PC-9 (cell line): ENCODE results near the gene PGLYRP2. TPM values are rescaled to one million over a fixed set of nuclear protein-coding genes. Genes with fewer than 3 reads are reported as not detected.

ENCODE experiments used
- BruUV-seq: library from RNA; stranded (reverse); fragments of 400-500 nt; replicated peaks from 2 replicates; lab custom pipeline; 2021; lab: Mats Ljungman, UMichigan
- CTCF ChIA-PET: fragments of 300-600 bp; sonication (Branson Sonifier 250); formaldehyde crosslinking; loops from one replicate; lab custom pipeline; 2022; ENCODE audit warnings: antibody characterized with exemption; lab: Charles Lee
- POLR2A ChIA-PET: fragments of 300-600 bp; sonication (Branson Sonifier 250); formaldehyde crosslinking; loops from one replicate; lab custom pipeline; 2022; ENCODE audit warnings: antibody characterized with exemption; ENCODE audit not compliant: unreplicated experiment; lab: Charles Lee
- DNase-seq, 2 experiments: peaks; one replicate each; pipeline versions ENCODE4 v3.0.0 to v3.0.0-alpha.2; 2015 to 2022; ENCODE audit warnings: mixed read lengths in 1 of 2
- H2AFZ ChIP-seq: fragments of 200-600 bp; sonication (generic); 2 replicates; pipeline ENCODE4 v1.8.1; 2017; ENCODE audit warnings: antibody characterized with exemption
- H3F3A ChIP-seq: fragments of 200-600 bp; sonication (generic); 2 replicates; pipeline ENCODE4 v1.8.1; 2017; ENCODE audit warnings: antibody characterized with exemption, mild to moderate bottlenecking, low read depth; ENCODE audit not compliant: insufficient read depth
- H3K27ac ChIP-seq: fragments of 200-600 bp; sonication (generic); 2 replicates; pipeline ENCODE4 v1.6.1; 2016; ENCODE audit warnings: mixed run types
- H3K27me3 ChIP-seq: fragments of 200-600 bp; sonication (generic); 2 replicates; pipeline ENCODE4 v1.6.1; 2016; ENCODE audit warnings: low read depth, mixed run types; ENCODE audit not compliant: insufficient read depth
- H3K36me3 ChIP-seq: fragments of 200-600 bp; sonication (generic); 2 replicates; pipeline ENCODE4 v1.6.1; 2016; ENCODE audit warnings: low read depth, mixed run types
- H3K4me1 ChIP-seq: fragments of 200-600 bp; sonication (generic); replicated peaks from 2 replicates; pipeline ENCODE4 v1.6.1; 2016; ENCODE audit warnings: mixed run types; ENCODE audit not compliant: insufficient read depth
- H3K4me2 ChIP-seq: fragments of 200-600 bp; sonication (generic); 2 replicates; pipeline ENCODE4 v1.6.1; 2017; ENCODE audit warnings: mixed run types
- H3K4me3 ChIP-seq: fragments of 200-600 bp; sonication (generic); 2 replicates; pipeline ENCODE4 v1.6.1; 2016; ENCODE audit warnings: mixed run types
- H3K79me2 ChIP-seq: fragments of 200-600 bp; sonication (generic); 2 replicates; pipeline ENCODE4 v1.6.1; 2017; ENCODE audit warnings: low read depth, mixed run types
- H3K9me2 ChIP-seq: fragments of 200-600 bp; sonication (generic); 2 replicates; pipeline ENCODE4 v1.8.1; 2017; ENCODE audit warnings: mild to moderate bottlenecking; ENCODE audit not compliant: insufficient read depth
- H3K9me3 ChIP-seq: fragments of 200-600 bp; sonication (generic); 2 replicates; pipeline ENCODE4 v1.8.1; 2016; ENCODE audit warnings: low read depth; ENCODE audit not compliant: insufficient read depth
- H4K20me1 ChIP-seq: fragments of 200-600 bp; sonication (generic); 2 replicates; pipeline ENCODE4 v1.8.1; 2017; ENCODE audit not compliant: insufficient read depth
- EZH2 ChIP-seq: fragments of 200-600 bp; sonication (generic); IDR thresholded peaks from 2 replicates; pipeline ENCODE4 v1.8.0; 2017; ENCODE audit warnings: antibody characterized with exemption, low read depth
- intact Hi-C: fragments of 100-400 bp; cut with micrococcal nuclease; formaldehyde crosslinking; loops from one replicate; pipeline ENCODE4 v1.10.0; 2022; ENCODE audit not compliant: unreplicated experiment
- total RNA-seq: library from RNA; stranded (reverse); gene quantifications from 2 replicates; pipeline ENCODE4 v1.2.3, GENCODE V29; 2021
- TF ChIP-seq, protein P1 (sequence below): fragments of 200-600 bp; sonication (generic); conservative IDR thresholded peaks from 2 replicates; pipeline ENCODE4 v1.6.1; 2017; ENCODE audit warnings: mixed run types, antibody characterized with exemption, mild to moderate bottlenecking, moderate library complexity

The PGLYRP2 gene
- total RNA-seq, 1 experiment from 2014 or later: not detected

DNA sequence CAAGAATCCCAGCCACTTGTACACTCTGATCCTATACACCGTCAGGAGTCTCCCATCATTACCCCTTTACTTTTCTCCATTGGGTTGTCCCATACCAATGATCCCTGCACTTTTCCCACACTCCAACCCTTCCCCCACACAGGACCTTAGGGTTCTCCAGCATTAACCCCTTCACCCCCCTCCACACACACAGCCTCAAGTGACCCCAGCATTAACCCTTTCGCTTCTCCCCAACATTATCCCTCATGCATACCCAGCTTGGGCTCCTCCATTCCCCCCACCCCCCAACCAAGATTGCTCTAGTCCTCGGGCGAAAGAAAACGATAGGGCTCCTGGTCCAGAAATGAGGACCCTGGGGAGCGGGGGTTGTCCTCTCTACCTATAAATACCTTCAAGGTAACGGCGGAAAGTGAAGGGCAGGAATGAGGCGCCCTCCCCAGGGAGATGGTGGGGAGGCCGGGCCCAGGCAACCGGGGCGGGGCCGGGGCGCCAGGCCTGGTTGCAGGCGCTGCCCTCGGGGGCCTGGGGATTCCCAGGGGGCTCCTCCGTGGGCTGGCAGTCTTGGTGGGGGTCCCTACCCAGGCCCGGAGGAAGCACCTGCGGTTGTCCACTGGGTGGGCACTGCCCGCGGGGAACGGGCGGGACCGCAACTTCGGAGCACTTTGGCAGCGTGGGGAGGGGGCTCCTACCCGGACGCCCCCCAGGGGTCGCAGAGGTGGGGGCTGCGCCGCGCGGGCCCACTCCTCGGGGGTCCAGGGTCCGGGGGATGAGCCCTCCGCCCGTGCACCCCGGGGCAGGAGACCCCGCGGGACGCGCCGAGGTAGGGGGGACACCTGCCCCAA is 30.3 kb downstream of the PGLYRP2 start:
- Histone ChIP-seq H3K9me3 (no peaks in the 10 kb centered on the region), H3K27ac (no peak overlapping the region), H3K4me1 (peaks cover 10% of the 10 kb centered on the region; the same call in 1 of the 2 replicates), H3K4me2 (peak overlapping the region; percentile 91), H3K9me2 (no peaks in the 10 kb centered on the region), H3K4me3 (peak overlapping the region; percentile 76), H3K79me2 (no peaks in the 10 kb centered on the region), H3K36me3 (no peaks in the 10 kb centered on the region), H3K27me3 (no peaks in the 10 kb centered on the region), H2AFZ (peak overlapping the region; percentile 81), H4K20me1 (no peaks in the 10 kb centered on the region), H3F3A (peaks cover 42% of the 10 kb centered on the region)
- no TSS peak for BruUV-seq
- CTCF ChIA-PET: no interaction called here
- DNase-seq: no peak
- TF ChIP-seq, protein P1, sequence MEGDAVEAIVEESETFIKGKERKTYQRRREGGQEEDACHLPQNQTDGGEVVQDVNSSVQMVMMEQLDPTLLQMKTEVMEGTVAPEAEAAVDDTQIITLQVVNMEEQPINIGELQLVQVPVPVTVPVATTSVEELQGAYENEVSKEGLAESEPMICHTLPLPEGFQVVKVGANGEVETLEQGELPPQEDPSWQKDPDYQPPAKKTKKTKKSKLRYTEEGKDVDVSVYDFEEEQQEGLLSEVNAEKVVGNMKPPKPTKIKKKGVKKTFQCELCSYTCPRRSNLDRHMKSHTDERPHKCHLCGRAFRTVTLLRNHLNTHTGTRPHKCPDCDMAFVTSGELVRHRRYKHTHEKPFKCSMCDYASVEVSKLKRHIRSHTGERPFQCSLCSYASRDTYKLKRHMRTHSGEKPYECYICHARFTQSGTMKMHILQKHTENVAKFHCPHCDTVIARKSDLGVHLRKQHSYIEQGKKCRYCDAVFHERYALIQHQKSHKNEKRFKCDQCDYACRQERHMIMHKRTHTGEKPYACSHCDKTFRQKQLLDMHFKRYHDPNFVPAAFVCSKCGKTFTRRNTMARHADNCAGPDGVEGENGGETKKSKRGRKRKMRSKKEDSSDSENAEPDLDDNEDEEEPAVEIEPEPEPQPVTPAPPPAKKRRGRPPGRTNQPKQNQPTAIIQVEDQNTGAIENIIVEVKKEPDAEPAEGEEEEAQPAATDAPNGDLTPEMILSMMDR: no peak
- no peak for TF ChIP-seq EZH2
- POLR2A ChIA-PET: no interaction called here
- intact Hi-C loops: no loop called here

DNA sequence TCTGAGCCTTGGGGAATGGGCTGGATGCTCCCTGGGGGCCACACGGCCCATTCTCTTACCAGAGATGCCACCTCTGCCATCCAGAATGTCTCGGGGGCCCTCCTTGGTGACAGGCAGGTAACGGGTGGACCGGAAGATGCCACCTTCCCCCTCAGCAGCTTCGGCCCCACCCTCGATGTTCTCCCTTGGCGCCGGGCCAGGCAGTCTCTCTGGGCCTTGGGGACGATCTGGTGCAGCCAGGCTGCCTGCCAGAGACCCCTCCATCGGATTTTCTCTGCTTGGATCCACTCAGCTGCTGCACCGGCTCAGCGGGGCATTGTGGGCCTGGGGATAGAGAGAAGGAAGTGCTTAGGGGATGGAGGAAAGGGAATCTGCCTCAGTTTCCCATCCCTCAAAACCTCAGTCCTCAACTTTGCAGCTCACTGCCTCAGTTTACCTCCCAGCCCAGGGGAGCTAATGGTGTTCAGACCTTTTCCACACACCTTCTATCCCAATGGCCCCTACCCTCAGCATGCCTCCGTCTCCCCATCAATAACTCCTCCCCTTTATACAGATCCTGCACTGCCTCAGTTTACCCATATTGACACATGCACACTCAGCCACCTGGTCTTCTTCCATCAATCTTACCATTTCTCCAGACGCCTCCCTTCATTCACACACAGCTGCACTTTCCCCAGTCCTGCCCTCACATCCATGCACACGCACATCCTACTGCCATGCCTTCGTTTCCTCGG is 31.1 kb downstream of the PGLYRP2 start:
- Histone ChIP-seq H3K9me3 (no peaks in the 10 kb centered on the region), H3K4me2 (peak overlapping the region; percentile 91), H3K9me2 (no peaks in the 10 kb centered on the region), H3K36me3 (no peaks in the 10 kb centered on the region), H3K4me3 (no peak overlapping the region), H3K27me3 (no peaks in the 10 kb centered on the region), H2AFZ (no peak overlapping the region), H3K79me2 (no peaks in the 10 kb centered on the region), H4K20me1 (no peaks in the 10 kb centered on the region), H3F3A (peaks cover 42% of the 10 kb centered on the region), H3K4me1 (peaks cover 10% of the 10 kb centered on the region; the same call in 1 of the 2 replicates), H3K27ac (no peak overlapping the region)
- DNase-seq: no peak
- intact Hi-C loops: no loop called here
- CTCF ChIA-PET: no interaction called here
- TF ChIP-seq, protein P1: no peak
- POLR2A ChIA-PET: no interaction called here
- BruUV-seq: no TSS peak

DNA sequence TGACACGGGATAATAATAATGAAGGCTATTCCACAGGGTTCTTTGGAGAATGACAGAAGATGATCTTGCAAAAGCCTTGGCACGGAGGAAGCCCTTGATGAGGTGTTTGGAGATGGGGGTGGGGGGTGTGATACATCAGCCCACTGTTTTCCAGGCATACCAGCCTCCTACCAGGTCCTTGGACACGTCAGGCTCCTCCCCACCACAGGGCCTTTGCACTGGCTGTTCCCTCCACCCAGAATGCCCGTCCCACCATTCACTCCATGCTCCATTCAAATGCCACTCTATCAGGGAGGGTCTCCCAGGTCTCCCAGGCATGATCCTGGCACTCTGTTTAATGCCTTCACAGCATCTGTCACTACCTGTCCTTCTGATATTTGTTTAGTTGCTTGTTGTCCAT is 32.2 kb downstream of the PGLYRP2 start:
- ChIA-PET CTCF (no interaction called here), POLR2A (no interaction called here)
- Histone ChIP-seq H3K27me3 (no peaks in the 10 kb centered on the region), H3K4me1 (peaks cover 5% of the 10 kb centered on the region; the same call in 1 of the 2 replicates), H3K79me2 (no peaks in the 10 kb centered on the region), H3K9me2 (no peaks in the 10 kb centered on the region), H3K9me3 (no peaks in the 10 kb centered on the region), H4K20me1 (no peaks in the 10 kb centered on the region), H3K27ac (no peak overlapping the region), H3K4me2 (no peak overlapping the region), H3K36me3 (no peaks in the 10 kb centered on the region), H2AFZ (no peak overlapping the region), H3K4me3 (no peak overlapping the region), H3F3A (peaks cover 41% of the 10 kb centered on the region)
- DNase-seq: no peak
- intact Hi-C loops: no loop called here
- no TSS peak for BruUV-seq
- TF ChIP-seq, protein P1: no peak
- TF ChIP-seq EZH2: no peak
